GM18517 (cell line): Measurements from ENCODE around the gene PPRC1.
"Not testable (repeated sequence)": the region's sequence is repeated elsewhere in the genome, so short reads cannot be mapped to it uniquely, and the experiment has no call there.

Experiments used
- ATAC-seq: cut with Tn5 transposase; IDR thresholded peaks from one replicate; pipeline ENCODE4 v1.9.1; 2021; ENCODE audit warnings: mild to moderate bottlenecking, moderate library complexity; ENCODE audit not compliant: unreplicated experiment

The PPRC1 gene

DNA sequence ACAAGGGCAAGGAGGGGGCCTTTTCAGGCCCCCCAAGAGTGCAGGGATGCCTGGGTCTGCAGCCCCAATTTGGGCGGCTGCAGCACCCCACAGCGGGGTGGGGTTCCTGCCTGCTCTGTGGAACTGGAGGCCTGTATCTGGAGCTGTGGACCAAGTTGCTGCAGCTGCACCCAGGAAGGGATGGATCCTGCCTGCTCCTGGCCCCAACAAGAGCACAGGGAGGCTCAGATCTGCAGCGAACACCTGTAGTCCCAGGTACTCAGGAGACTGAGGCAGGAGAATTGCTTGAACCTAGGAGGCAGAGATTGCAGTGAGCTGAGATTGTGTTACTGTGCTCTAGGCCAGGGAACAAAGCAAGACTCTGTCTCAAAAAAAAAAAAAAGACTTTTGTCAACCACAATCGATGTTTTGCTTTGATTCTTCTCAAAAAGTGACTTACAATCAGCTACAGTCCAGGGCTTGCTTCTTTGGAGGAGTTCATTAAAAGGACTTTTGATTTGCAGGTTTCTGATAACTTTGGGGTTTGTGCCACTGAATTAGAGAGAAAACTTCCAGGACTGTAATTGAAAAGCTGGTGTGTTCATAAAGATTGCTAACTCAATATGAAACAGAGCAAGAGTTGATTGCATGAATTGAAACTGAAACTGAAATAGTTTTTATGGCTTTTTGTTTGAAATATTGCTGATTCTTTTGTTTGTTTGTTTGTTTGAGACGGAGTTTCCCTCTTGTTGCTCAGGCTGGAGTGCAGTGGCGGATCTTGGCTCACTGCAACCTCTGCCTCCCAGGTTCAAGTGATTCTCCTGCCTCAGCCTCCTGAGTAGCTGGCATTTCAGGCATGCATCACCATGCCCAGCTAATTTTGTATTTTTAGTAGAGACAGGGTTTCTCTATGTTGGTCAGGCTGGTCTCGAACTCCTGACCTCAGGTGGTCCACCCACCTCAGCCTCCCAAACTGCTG lies 56.4 kb downstream of the PPRC1 start:
- not testable (repeated sequence) for ATAC-seq

DNA sequence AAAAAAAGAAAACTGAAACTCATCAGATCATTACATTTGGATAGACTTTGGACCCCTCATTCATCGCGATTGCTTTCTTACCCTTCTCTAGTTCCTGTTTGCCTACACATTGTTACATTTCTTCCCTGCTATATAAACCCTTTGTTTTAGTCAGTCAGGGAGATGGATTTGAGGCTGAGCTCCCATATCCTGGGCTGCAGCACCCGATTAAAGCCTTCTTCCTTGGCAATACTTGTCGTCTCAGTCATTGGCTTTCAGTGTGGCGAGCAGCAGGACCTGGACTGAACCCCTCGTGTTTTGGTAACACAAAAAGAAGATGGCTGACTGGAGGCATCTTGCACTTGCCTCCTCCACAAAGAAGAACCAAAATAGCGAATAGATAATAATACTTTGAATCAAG lies 59.1 kb downstream of the PPRC1 start:
- no peak for ATAC-seq

DNA sequence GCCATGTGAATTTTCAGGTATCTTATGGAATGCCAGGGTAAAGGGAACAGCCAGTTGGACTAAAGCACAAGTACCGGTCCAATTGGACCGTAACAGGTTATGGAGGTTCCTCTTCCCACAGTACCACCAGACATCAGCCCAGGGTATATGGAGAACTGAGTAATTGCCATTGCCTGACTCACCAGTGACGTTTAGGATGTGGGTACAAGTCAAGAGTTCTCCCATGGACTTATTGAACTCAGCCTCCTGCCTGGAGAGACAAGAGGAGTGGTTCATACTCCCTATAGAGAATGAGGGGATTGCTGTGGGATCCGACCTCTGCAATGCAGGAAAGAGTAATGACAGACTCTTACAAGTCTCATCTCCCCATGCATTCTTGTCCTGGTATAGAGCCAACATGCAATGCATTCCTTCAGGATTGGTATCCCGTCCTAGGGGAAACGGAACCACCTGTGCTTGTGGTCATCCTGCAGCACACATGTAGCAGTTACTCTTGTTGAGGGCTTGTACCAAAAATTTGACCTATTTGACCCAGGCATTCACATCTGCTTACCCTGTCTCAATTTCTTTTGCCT lies 62.5 kb downstream of the PPRC1 start:
- no peak for ATAC-seq

DNA sequence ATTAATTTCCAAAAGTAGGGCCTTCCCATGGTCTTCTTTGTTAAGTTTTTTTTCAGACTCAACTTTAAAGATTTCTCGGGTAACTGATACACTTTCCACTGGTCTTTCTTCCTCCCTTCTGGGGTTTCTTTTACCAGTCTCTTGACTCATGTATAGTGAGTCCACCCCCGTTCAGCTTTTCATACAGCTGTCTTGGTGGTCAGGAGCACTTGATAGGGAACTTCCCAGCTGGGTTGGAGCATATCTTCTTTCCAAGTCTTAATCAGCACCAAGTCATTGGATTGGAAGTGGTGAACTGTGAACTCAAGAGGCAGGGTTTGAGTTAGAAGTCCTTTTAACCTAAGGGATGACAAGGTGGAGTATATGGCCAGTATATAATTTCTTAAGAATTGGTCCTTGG lies 64.1 kb downstream of the PPRC1 start:
- no peak for ATAC-seq

DNA sequence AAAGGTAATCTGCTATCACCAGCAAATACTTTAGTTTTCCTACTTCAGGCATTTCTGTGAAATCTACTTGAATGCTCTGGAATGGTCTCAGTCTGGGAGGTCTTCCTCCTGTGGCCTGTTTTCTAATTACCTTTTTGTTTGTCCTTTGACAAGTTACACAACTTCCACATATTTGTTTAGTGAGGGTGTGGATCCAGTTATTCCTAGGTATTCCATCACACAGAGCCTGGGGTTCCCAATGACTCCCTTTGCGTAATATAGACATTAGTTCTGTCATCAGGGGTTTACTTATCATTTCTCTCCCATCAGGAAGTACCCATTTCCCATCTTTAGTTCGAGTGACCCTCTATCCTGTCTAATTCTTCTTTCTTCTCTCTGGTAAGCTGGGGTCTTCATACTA lies 65.2 kb downstream of the PPRC1 start:
- no peak for ATAC-seq
